Measurements from ENCODE around the gene KIF27.
"Not testable (repeated sequence)": the region's sequence is repeated elsewhere in the genome, so short reads cannot be mapped to it uniquely, and the experiment has no call there.

The KIF27 gene

GRCh38 chr9:83815120-83815519 is 106.1 kb downstream of the KIF27 start:
- not testable (repeated sequence) for DNase-seq (ENCODE audit: low read depth in 2 of 2)

- DNase-seq (ENCODE audit: low read depth in 2 of 2), result not testable (repeated sequence)
Measured at GRCh38 chr9:83809213-83809612, 112.0 kb downstream of the KIF27 start.

- DNase-seq (ENCODE audit: low read depth in 2 of 2), result not testable (repeated sequence)
Measured at GRCh38 chr9:83804454-83804853, 116.8 kb downstream of the KIF27 start.

- not testable (repeated sequence) for DNase-seq (ENCODE audit: low read depth in 2 of 2)
Measured at GRCh38 chr9:83803941-83804340, 117.3 kb downstream of the KIF27 start.

GRCh38 chr9:83800236-83801033 is 120.8 kb downstream of the KIF27 start:
- no peak for DNase-seq (ENCODE audit: low read depth in 2 of 2)

GRCh38 chr9:83794051-83794450 is 127.2 kb downstream of the KIF27 start:
- DNase-seq (ENCODE audit: low read depth in 2 of 2), result no peak

GRCh38 chr9:83792746-83793145 is 128.5 kb downstream of the KIF27 start:
- DNase-seq (ENCODE audit: low read depth in 2 of 2), result no peak

Data from stimulated activated CD8-positive, alpha-beta memory T cell treated with anti-CD3 and anti-CD28 coated beads, Interleukin-7, amount 100 ng/mL, for 4 hours (primary cell).